ENCODE data around the gene DIS3L2. TPM values are rescaled to one million over a fixed set of nuclear protein-coding genes. Genes with fewer than 3 reads are reported as not detected.
"Not testable (repeated sequence)": the region's sequence is repeated elsewhere in the genome, so short reads cannot be mapped to it uniquely, and the experiment has no call there.

Gene DIS3L2
- total RNA-seq, 1 donor from 2014 or later = 34.3 TPM

DNA sequence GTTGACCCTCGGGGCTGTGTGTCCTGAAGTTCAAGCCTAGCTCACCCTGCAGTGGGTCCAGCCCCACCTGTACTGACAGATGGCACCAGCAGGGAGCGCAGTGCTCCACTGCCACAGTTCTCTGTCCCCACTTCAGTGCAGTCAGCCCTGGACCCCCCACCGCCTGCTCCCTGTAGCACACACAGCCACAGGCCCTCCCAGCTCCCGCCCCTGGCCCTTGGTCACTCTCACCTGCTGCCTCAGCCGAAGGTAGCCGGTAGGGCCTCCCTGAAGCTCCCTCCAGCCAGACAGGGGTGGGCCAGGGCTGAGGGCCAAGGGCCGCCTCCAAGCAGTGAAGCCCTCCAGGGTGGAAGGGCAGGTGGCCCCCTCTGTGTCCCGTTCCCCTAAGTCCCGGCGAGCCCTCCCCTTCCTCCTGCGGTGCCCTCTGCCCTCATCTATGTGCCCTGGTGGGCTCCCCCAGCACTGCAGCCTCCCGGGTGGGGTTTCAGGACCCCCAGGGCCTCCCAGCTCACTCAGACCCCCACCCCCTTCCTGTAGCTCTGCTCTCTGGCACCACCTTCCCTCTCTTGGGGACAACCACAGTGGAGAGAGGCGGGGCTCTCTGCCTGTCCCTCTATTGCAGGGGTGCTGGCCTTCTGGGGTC, 406.2 kb downstream of the DIS3L2 start:
- Mint-ChIP-seq H3K9me3 (ENCODE audit: unreplicated experiment) (no peaks in the 10 kb centered on the region), H3K4me1 (ENCODE audit: unreplicated experiment) (peaks cover 22% of the 10 kb centered on the region), H3K27ac (ENCODE audit: unreplicated experiment) (no peak overlapping the region), H3K36me3 (ENCODE audit: unreplicated experiment) (no peaks in the 10 kb centered on the region), H3K4me3 (ENCODE audit: unreplicated experiment) (no peak overlapping the region), H3K27me3 (ENCODE audit: unreplicated experiment) (no peaks in the 10 kb centered on the region)
- DNase-seq (ENCODE audit: extremely low spot score, unreplicated experiment) = no peak
- TF ChIP-seq, protein P1, sequence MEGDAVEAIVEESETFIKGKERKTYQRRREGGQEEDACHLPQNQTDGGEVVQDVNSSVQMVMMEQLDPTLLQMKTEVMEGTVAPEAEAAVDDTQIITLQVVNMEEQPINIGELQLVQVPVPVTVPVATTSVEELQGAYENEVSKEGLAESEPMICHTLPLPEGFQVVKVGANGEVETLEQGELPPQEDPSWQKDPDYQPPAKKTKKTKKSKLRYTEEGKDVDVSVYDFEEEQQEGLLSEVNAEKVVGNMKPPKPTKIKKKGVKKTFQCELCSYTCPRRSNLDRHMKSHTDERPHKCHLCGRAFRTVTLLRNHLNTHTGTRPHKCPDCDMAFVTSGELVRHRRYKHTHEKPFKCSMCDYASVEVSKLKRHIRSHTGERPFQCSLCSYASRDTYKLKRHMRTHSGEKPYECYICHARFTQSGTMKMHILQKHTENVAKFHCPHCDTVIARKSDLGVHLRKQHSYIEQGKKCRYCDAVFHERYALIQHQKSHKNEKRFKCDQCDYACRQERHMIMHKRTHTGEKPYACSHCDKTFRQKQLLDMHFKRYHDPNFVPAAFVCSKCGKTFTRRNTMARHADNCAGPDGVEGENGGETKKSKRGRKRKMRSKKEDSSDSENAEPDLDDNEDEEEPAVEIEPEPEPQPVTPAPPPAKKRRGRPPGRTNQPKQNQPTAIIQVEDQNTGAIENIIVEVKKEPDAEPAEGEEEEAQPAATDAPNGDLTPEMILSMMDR (IDR thresholded peaks at IDR 0.05) = peak; percentile 35

DNA sequence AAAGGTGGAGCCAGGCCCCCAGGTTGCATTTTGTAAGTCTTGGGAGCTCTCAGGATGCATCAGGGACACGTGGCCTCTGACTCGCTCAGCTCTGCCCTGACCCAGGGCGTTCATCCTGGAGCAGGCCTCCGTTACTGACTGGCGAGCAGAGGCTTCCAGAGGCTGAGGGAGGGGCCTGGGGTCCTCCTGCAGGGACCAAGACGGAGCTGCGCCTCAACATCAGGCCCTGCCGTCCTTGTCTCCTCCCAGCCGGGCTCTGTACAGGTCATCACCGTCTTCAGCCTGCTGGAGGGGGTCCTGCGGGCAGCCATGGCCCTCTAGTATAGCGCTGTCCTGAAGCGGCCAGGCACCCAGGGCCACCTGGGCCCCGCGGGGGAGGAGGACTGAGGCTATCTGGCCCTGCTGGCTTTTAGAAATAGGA, 406.8 kb downstream of the DIS3L2 start:
- Mint-ChIP-seq H3K27ac (ENCODE audit: unreplicated experiment) (no peak overlapping the region), H3K36me3 (ENCODE audit: unreplicated experiment) (no peaks in the 10 kb centered on the region), H3K4me1 (ENCODE audit: unreplicated experiment) (peaks cover 21% of the 10 kb centered on the region), H3K4me3 (ENCODE audit: unreplicated experiment) (no peak overlapping the region), H3K27me3 (ENCODE audit: unreplicated experiment) (no peaks in the 10 kb centered on the region), H3K9me3 (ENCODE audit: unreplicated experiment) (no peaks in the 10 kb centered on the region)
- DNase-seq (ENCODE audit: extremely low spot score, unreplicated experiment) = no peak
- TF ChIP-seq, protein P1 (IDR thresholded peaks at IDR 0.05) = no peak

DNA sequence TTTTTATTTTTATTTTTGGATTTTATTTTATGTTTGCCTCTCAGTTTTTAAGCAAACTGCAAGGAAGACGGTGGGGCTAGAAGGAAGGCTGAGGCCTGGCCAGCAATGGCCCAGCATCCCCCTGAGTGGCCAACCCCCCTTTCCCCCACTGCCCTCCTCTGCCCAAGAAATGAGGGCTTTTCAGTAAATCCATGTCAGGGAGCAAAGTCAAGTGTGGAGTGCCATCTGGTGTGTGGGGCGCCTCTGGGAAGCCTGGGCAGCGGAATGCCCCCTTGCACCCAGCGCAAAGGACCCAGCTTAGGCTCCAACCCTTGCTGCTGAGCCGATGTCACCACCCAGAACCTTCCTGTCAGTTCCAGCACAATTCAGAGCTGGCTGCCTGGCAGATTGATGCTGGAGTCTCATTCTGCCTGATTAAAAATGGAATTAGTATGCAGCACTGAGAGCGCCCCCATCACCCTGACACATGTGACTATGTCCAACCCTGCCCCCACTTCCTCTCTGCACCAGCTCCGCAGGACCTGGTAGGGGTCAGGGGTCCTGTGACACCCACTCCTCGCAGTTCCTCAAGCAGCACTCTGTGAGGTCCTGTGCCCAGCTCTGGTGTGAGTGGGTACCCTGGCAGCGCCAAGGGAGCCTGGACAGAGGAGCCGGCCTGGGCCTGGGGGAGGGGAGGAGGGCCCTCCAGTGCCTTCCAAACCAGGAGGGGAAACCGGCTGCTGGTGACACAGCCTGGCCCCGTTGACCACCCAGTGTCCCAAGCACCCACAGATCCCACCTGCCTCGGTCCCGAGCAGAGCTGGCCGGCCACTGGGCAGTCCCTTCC, 407.8 kb downstream of the DIS3L2 start:
- H3K27ac Mint-ChIP-seq (ENCODE audit: unreplicated experiment) = no peak overlapping the region
- H3K4me3 Mint-ChIP-seq (ENCODE audit: unreplicated experiment) = no peak overlapping the region
- DNase-seq (ENCODE audit: extremely low spot score, unreplicated experiment) = no peak
- no peaks in the 10 kb centered on the region for H3K9me3 Mint-ChIP-seq (ENCODE audit: unreplicated experiment)
- TF ChIP-seq, protein P1 (IDR thresholded peaks at IDR 0.05) = no peak
- peaks cover under 1% of the 10 kb centered on the region for H3K27me3 Mint-ChIP-seq (ENCODE audit: unreplicated experiment)
- peaks cover 12% of the 10 kb centered on the region for H3K4me1 Mint-ChIP-seq (ENCODE audit: unreplicated experiment)
- H3K36me3 Mint-ChIP-seq (ENCODE audit: unreplicated experiment) = no peaks in the 10 kb centered on the region

DNA sequence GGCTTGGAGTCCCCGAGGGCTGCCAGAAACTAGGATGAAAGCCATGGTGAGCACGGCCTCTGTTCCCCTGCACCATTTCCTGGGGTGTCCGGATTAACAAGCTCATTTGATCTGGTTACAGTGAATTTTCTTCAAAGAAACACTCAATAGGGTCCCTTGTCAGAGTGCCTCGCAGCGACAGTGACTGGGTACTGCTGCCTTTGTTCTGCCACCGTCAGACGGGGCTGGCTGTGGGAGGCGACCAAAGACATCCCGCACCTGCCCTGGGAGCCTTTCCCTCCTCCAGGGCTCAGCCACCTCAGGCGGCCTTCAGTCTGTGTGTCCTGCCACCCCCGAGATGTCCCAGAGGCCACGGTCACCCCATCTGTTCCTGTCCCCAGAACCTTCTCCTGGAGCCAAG, 408.5 kb downstream of the DIS3L2 start:
- H3K4me3 Mint-ChIP-seq (ENCODE audit: unreplicated experiment); H3K27ac Mint-ChIP-seq (ENCODE audit: unreplicated experiment); H3K4me1 Mint-ChIP-seq (ENCODE audit: unreplicated experiment); DNase-seq (ENCODE audit: extremely low spot score, unreplicated experiment); H3K27me3 Mint-ChIP-seq (ENCODE audit: unreplicated experiment); H3K36me3 Mint-ChIP-seq (ENCODE audit: unreplicated experiment); H3K9me3 Mint-ChIP-seq (ENCODE audit: unreplicated experiment): not testable (repeated sequence)

DNA sequence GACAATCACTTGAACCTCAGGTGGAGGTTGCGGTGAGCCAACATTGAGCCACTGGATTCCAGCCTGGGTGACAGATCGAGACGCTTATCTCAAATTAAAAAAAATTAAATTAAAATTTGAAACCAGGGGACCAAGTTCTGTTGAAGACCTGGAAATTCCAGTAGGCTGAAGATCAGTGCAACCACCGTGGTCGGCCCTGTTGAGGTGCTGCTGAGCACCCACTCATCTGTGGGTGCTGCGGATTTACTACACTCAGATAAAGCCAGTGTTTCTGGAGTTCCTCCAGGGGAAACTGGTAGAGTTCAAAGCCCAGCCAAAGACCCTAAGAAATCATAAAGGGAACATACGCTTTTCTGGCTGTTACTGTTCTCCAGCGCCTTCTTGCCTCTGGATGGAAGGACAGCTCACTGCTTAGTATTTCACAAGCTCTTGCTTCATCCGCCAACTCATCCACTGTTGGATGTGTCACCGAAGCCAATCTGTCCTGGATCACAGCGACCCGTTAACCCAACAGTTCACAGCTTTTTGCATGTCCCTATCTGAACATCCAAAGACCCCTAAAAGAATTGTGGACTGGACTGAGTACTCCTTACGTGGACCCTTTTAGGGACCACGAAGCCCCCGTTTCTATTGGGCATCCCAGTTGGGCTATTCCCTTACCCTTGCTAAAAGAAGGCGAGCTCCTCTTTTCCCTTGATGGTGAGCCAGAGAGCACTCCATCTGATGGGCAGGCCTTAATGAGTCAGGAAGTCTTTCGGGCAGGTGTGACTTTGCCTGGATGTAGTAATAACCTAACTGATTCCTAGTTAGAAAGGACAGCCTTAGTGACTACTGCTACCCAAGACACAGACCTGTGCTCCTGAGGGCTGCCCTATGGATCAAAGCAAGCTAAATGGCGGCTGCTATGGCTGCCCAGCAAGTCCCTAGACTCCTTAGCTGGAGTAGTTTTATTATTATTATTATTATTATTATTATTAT, 411.0 kb downstream of the DIS3L2 start:
- H3K9me3 Mint-ChIP-seq (ENCODE audit: unreplicated experiment) = no peaks in the 10 kb centered on the region
- no peak overlapping the region for H3K4me3 Mint-ChIP-seq (ENCODE audit: unreplicated experiment)
- H3K27me3 Mint-ChIP-seq (ENCODE audit: unreplicated experiment) = peaks cover 2% of the 10 kb centered on the region

More for the DNA sequence above, 411.0 kb downstream of the DIS3L2 start:
- TF ChIP-seq, protein P1 (IDR thresholded peaks at IDR 0.05) = no peak
- no peak overlapping the region for H3K27ac Mint-ChIP-seq (ENCODE audit: unreplicated experiment)
- DNase-seq (ENCODE audit: extremely low spot score, unreplicated experiment) = no peak
- H3K36me3 Mint-ChIP-seq (ENCODE audit: unreplicated experiment) = no peaks in the 10 kb centered on the region
- no peaks in the 10 kb centered on the region for H3K4me1 Mint-ChIP-seq (ENCODE audit: unreplicated experiment)
